BE2C (cell line): ENCODE measurements around the gene TOR3A.

Experiments
- DNase-seq: peaks from one replicate; pipeline ENCODE4 v3.0.0-alpha.2; 2020
- H3K27me3 ChIP-seq: fragments of 250-450 bp; sonication (Bioruptor Pico); 2 replicates; pipeline ENCODE4 v1.5.1; 2020; ENCODE audit warnings: mild to moderate bottlenecking
- H3K36me3 ChIP-seq: fragments of 250-450 bp; sonication (Bioruptor Pico); 2 replicates; pipeline ENCODE4 v1.5.1; 2020; ENCODE audit warnings: mild to moderate bottlenecking
- H3K4me1 ChIP-seq: fragments of 250-450 bp; sonication (Bioruptor Pico); 2 replicates; pipeline ENCODE4 v1.5.1; 2020
- H3K4me3 ChIP-seq: 2 replicates; pipeline ENCODE4 v1.5.1; 2011; ENCODE audit warnings: low read depth, low read length
- H3K9me3 ChIP-seq: fragments of 250-450 bp; sonication (Bioruptor Pico); 2 replicates; pipeline ENCODE4 v1.5.1; 2020
- TF ChIP-seq, protein P1 (sequence below): IDR thresholded peaks from 2 replicates; pipeline ENCODE4 v1.5.1; 2012; ENCODE audit warnings: mild to moderate bottlenecking, low read depth, low read length

TOR3A gene

DNA sequence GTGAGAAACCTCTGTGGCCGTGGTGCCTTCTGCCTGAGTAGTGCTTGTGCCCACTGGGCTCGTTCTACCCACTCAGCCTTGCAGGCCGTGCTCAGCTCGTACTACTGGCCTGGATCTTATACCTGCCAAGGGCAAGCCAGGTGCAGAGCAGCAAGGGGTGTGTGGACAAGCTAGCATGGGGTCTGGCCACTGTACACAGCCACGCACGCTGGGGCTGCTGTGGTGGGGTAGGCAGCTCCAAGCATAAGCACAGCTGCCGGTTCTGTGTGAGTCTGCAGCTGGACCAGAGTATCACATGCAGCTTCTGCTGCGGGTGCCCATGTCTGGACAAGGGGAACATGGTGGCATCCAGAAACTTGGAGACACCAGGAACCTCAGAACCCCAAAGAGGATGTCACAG, 39.8 kb upstream of the TOR3A start:
- Histone ChIP-seq H3K4me1 (peaks cover 8% of the 10 kb centered on the region), H3K4me3 (no peak overlapping the region), H3K36me3 (no peaks in the 10 kb centered on the region), H3K9me3 (no peaks in the 10 kb centered on the region), H3K27me3 (no peaks in the 10 kb centered on the region)
- TF ChIP-seq, protein P1, sequence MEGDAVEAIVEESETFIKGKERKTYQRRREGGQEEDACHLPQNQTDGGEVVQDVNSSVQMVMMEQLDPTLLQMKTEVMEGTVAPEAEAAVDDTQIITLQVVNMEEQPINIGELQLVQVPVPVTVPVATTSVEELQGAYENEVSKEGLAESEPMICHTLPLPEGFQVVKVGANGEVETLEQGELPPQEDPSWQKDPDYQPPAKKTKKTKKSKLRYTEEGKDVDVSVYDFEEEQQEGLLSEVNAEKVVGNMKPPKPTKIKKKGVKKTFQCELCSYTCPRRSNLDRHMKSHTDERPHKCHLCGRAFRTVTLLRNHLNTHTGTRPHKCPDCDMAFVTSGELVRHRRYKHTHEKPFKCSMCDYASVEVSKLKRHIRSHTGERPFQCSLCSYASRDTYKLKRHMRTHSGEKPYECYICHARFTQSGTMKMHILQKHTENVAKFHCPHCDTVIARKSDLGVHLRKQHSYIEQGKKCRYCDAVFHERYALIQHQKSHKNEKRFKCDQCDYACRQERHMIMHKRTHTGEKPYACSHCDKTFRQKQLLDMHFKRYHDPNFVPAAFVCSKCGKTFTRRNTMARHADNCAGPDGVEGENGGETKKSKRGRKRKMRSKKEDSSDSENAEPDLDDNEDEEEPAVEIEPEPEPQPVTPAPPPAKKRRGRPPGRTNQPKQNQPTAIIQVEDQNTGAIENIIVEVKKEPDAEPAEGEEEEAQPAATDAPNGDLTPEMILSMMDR = no peak
- DNase-seq = no peak

DNA sequence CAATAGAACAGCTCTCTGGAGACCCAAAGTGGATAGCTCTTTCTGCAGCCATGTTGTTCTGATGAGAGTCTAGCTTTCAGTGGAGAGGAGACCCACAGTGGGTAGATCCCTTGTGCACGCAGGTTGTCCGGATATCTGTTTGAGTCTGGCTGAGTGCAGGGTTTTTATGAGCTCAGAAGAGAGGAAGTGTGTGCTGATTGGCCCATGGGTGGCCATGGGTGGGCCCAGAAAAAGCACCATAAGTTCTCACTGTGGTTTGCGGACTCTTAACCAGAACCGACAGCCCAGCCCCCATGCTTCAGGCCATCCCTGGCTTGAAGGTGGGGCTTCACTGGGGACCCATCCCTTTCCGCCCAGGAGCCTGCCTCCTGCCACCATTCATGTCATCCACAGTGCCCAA, 39.2 kb upstream of the TOR3A start:
- DNase-seq = no peak
- Histone ChIP-seq H3K36me3 (no peaks in the 10 kb centered on the region), H3K27me3 (no peaks in the 10 kb centered on the region), H3K4me3 (no peak overlapping the region), H3K9me3 (no peaks in the 10 kb centered on the region), H3K4me1 (peaks cover 8% of the 10 kb centered on the region)
- TF ChIP-seq, protein P1 = no peak

DNA sequence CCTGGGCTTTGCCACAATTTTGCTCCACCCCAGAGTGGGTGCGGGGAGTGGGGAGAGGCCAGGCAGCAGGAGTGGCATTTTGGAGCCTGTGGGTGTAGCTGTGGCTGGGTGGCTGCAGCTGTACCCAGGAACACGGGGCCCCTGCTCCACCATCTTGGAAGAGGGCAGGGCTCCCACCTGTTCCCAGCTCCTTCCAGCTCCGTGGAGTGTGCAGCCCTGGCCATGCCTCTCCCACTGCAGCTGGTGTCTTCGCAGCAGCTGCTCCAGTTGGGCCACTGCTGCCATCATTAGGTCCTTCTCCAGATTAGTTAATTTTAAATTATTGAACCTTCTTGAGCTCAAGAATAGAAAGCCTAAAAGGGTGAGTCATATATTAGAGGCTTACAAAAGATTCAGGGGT, 38.6 kb upstream of the TOR3A start:
- Histone ChIP-seq H3K4me3 (no peak overlapping the region), H3K36me3 (no peaks in the 10 kb centered on the region), H3K4me1 (peaks cover 8% of the 10 kb centered on the region), H3K9me3 (no peaks in the 10 kb centered on the region), H3K27me3 (no peaks in the 10 kb centered on the region)
- DNase-seq = no peak
- TF ChIP-seq, protein P1 = no peak

DNA sequence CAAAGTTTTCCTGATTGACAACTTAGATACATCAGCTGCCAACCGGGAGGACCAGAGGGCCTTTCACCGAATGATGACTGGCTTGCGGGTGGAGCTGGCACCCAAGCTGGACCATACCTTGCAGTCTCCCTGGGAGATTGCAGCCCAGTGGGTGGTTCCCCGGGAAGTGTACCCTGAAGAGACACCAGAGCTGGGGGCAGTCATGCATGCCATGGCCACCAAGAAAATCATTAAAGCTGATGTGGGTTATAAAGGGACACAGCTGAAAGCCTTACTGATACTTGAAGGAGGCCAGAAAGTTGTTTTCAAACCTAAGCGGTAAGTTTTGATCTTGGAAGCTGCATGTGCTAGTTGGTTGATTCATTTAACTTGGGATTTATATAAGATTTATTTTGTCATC, 38.0 kb upstream of the TOR3A start:
- no peaks in the 10 kb centered on the region for H3K27me3 ChIP-seq
- no peaks in the 10 kb centered on the region for H3K9me3 ChIP-seq
- DNase-seq = no peak
- TF ChIP-seq, protein P1 = no peak
- no peak overlapping the region for H3K4me3 ChIP-seq
- peaks cover 2% of the 10 kb centered on the region for H3K4me1 ChIP-seq
- no peaks in the 10 kb centered on the region for H3K36me3 ChIP-seq

DNA sequence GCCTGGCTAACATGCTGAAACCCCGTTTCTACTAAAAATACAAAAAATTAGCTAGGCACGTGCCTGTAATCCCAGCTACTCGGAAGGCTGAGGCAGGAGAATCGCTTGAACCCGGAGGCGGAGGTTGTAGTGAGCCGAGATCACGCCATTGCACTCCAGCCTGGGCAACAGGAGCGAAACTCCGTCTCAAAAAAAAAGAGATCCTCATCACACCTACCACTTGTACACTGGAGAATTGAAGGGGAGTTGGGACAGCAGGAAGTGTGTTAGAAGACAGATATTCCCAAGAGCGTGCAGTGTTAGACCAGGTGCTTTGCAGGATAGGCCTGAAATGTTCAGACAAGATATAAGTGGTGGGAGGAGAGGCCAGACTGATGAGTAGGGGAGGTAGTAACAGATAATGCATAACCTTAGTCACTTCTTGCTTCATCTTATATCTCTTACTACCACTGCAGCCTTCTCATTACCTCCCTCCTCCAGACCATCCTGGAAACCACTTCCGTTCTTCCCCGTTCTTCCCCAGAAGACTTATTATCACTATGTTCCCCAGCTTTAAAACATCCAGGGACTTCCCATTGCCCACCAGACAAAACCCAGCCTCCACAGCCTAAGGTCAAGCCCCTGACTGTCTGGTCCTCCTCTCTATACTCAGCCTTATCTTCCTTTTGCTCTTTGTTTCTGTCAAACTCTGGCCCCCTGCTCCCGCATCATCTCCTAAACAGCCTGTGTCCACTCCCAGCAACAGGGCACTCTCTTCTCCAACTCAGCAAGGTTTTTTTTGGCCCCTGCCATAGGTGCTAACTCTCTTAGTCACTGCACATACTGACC, 34.8 kb upstream of the TOR3A start:
- H3K9me3 ChIP-seq = no peaks in the 10 kb centered on the region
- DNase-seq = no peak
- no peaks in the 10 kb centered on the region for H3K36me3 ChIP-seq
- H3K4me1 ChIP-seq = no peaks in the 10 kb centered on the region
- H3K27me3 ChIP-seq = no peaks in the 10 kb centered on the region
- TF ChIP-seq, protein P1 = no peak
- no peak overlapping the region for H3K4me3 ChIP-seq

DNA sequence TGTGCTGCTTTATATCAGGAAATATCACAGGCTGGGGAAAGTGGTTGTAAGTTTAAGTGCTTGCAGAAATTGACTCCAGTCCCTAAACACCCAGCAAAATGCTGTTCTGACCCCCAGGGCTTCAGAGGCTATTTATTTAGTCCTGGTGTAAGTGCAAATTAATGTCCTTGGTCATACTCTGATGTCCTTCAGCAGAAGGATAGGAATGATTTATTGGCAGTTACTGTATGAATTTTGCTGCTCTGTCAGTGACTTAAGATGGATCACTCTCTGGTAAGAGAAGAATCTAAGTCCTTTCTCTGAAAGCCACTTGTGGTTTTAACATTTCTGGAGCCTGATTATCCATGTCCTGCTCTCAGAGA, 34.3 kb upstream of the TOR3A start:
- Histone ChIP-seq H3K9me3 (no peaks in the 10 kb centered on the region), H3K4me1 (no peaks in the 10 kb centered on the region), H3K36me3 (no peaks in the 10 kb centered on the region), H3K4me3 (no peak overlapping the region), H3K27me3 (no peaks in the 10 kb centered on the region)
- TF ChIP-seq, protein P1 = no peak
- no peak for DNase-seq
